KMS-11 (cell line): ENCODE measurements around the gene UBL7.
A peak's percentile ranks its signal among the peaks of the same experiment; 100 is the strongest.

Experiments
- H2AFZ ChIP-seq: fragments of 200-600 bp; sonication (generic); 2 replicates; pipeline ENCODE4 v1.6.1; 2016; ENCODE audit warnings: antibody characterized with exemption, mixed run types, low read depth
- H3K27ac ChIP-seq: fragments of 200-600 bp; sonication (generic); 2 replicates; pipeline ENCODE4 v1.6.1; 2016; ENCODE audit warnings: mild to moderate bottlenecking, mixed run types
- H3K27me3 ChIP-seq: fragments of 200-600 bp; sonication (generic); 2 replicates; pipeline ENCODE4 v1.6.1; 2017; ENCODE audit warnings: mild to moderate bottlenecking, low read depth, mixed run types, moderate library complexity; ENCODE audit not compliant: insufficient read depth
- H3K36me3 ChIP-seq: fragments of 200-600 bp; sonication (generic); 2 replicates; pipeline ENCODE4 v1.6.1; 2017; ENCODE audit warnings: mild to moderate bottlenecking, mixed run types; ENCODE audit not compliant: insufficient read depth
- H3K4me1 ChIP-seq: fragments of 200-600 bp; sonication (generic); 2 replicates; pipeline ENCODE4 v1.6.1; 2016; ENCODE audit warnings: mild to moderate bottlenecking, low read depth, mixed run types; ENCODE audit not compliant: poor library complexity, severe bottlenecking
- H3K4me2 ChIP-seq: fragments of 200-600 bp; sonication (generic); 2 replicates; pipeline ENCODE4 v1.7.0; 2016; ENCODE audit warnings: mild to moderate bottlenecking, mixed run types
- H3K4me3 ChIP-seq: fragments of 200-600 bp; sonication (generic); IDR thresholded peaks from 2 replicates; pipeline ENCODE4 v1.6.1; 2017; ENCODE audit warnings: low read depth, low read length, mixed read lengths; ENCODE audit not compliant: insufficient read depth
- H3K79me2 ChIP-seq: fragments of 200-600 bp; sonication (generic); 2 replicates; pipeline ENCODE4 v1.6.1; 2016; ENCODE audit warnings: low read depth, mixed run types; ENCODE audit not compliant: insufficient read depth
- H3K9ac ChIP-seq: fragments of 200-600 bp; sonication (generic); 2 replicates; pipeline ENCODE4 v1.6.1; 2016; ENCODE audit warnings: mild to moderate bottlenecking, mixed run types
- H4K20me1 ChIP-seq: fragments of 200-600 bp; sonication (generic); 2 replicates; pipeline ENCODE4 v1.6.1; 2016; ENCODE audit warnings: mild to moderate bottlenecking, mixed run types; ENCODE audit not compliant: insufficient read depth
- TF ChIP-seq, protein P1 (sequence below): fragments of 200-600 bp; sonication (generic); conservative IDR thresholded peaks from 2 replicates; pipeline ENCODE4 v1.6.1; 2017; ENCODE audit warnings: low read depth, mild to moderate bottlenecking, antibody characterized with exemption, low read length, moderate library complexity, mixed read lengths

The UBL7 gene

GRCh38 chr15:74421302-74422245 lies 39.4 kb downstream of the UBL7 start:
- no peak overlapping the region for H3K4me2 ChIP-seq
- peaks cover 19% of the 10 kb centered on the region for H3K4me1 ChIP-seq
- no peak overlapping the region for H2AFZ ChIP-seq
- no peak overlapping the region for H3K27ac ChIP-seq
- TF ChIP-seq, protein P1, sequence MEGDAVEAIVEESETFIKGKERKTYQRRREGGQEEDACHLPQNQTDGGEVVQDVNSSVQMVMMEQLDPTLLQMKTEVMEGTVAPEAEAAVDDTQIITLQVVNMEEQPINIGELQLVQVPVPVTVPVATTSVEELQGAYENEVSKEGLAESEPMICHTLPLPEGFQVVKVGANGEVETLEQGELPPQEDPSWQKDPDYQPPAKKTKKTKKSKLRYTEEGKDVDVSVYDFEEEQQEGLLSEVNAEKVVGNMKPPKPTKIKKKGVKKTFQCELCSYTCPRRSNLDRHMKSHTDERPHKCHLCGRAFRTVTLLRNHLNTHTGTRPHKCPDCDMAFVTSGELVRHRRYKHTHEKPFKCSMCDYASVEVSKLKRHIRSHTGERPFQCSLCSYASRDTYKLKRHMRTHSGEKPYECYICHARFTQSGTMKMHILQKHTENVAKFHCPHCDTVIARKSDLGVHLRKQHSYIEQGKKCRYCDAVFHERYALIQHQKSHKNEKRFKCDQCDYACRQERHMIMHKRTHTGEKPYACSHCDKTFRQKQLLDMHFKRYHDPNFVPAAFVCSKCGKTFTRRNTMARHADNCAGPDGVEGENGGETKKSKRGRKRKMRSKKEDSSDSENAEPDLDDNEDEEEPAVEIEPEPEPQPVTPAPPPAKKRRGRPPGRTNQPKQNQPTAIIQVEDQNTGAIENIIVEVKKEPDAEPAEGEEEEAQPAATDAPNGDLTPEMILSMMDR, result no peak
- H3K4me3 ChIP-seq, result no peak overlapping the region
- H3K9ac ChIP-seq, result no peak overlapping the region
- H3K27me3 ChIP-seq, result no peaks in the 10 kb centered on the region
- H3K36me3 ChIP-seq, result no peaks in the 10 kb centered on the region
- H3K79me2 ChIP-seq, result no peaks in the 10 kb centered on the region
- no peaks in the 10 kb centered on the region for H4K20me1 ChIP-seq

- H3K27me3 ChIP-seq, result no peaks in the 10 kb centered on the region
- H3K27ac ChIP-seq, result no peak overlapping the region; the same call in 1 of the 2 replicates
- H2AFZ ChIP-seq, result peak overlapping the region; percentile 45; the same call in 1 of the 2 replicates
- no peak overlapping the region for H3K9ac ChIP-seq
- H3K4me3 ChIP-seq, result no peak overlapping the region
- peaks cover 31% of the 10 kb centered on the region for H3K4me1 ChIP-seq
- no peaks in the 10 kb centered on the region for H3K36me3 ChIP-seq
- H3K4me2 ChIP-seq, result peak overlapping the region; percentile 31; the same call in 1 of the 2 replicates
- TF ChIP-seq, protein P1, result no peak
- H4K20me1 ChIP-seq, result no peaks in the 10 kb centered on the region
- no peaks in the 10 kb centered on the region for H3K79me2 ChIP-seq
Observed at GRCh38 chr15:74420193-74420905, 40.6 kb downstream of the UBL7 start.

GRCh38 chr15:74419432-74419831 lies 41.5 kb downstream of the UBL7 start:
- H3K4me2 ChIP-seq, result no peak overlapping the region; the same call in 1 of the 2 replicates
- no peak overlapping the region for H2AFZ ChIP-seq
- H3K36me3 ChIP-seq, result no peaks in the 10 kb centered on the region
- TF ChIP-seq, protein P1, result no peak
- H3K9ac ChIP-seq, result no peak overlapping the region
- no peak overlapping the region for H3K27ac ChIP-seq
- H4K20me1 ChIP-seq, result no peaks in the 10 kb centered on the region
- H3K4me1 ChIP-seq, result peaks cover 40% of the 10 kb centered on the region
- H3K4me3 ChIP-seq, result no peak overlapping the region
- no peaks in the 10 kb centered on the region for H3K79me2 ChIP-seq
- no peaks in the 10 kb centered on the region for H3K27me3 ChIP-seq

DNA sequence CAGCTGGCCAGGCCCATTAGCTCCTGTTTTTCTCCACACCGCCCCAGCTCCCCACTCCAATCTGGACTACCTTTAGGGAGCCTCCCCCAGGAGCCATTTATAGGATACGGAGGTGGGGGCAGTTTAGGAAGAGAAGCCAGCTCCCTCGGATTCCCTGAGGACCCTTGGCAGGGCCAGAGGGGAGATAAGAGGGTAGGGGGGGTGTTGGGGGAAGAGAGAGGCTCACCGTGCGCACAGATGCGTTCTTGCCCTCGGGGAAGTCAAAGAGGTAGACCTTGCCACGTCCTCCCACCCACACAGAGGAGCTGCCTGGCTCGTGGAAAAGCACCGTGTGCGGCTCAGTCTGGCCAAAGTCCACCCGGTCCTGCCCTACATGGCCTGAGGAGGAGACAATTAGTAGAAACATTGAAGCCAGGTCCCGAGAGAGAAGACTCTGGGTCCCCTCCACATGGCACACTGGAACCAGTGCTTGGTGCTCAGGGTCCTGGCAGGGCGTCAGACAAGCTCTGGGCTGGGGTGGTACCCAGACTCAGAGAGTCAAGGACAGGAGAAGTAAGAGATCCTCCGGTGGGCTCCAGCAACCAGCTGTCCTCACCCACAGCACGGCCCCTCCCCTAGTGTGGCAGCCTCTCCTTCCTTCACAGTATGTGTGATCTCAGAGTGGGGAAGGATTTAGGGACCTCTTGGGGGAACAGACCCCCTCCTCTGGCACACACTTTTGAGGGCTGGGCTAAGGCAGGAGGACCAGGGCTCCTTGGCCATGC lies 42.2 kb downstream of the UBL7 start:
- Histone ChIP-seq H3K27me3 (no peaks in the 10 kb centered on the region), H3K27ac (no peak overlapping the region), H3K36me3 (no peaks in the 10 kb centered on the region), H4K20me1 (no peaks in the 10 kb centered on the region), H3K4me1 (peaks cover 43% of the 10 kb centered on the region), H3K4me3 (no peak overlapping the region), H3K4me2 (no peak overlapping the region), H3K79me2 (no peaks in the 10 kb centered on the region), H2AFZ (no peak overlapping the region), H3K9ac (no peak overlapping the region)
- TF ChIP-seq, protein P1, result no peak
